Activated T-helper 1 cell treated with anti-CD3 and anti-CD28 coated beads, Interleukin-2, amount 50 U/mL, for 16 hours (primary cell): ENCODE results near the gene COQ10B.
"Not testable (repeated sequence)": the region's sequence is repeated elsewhere in the genome, so short reads cannot be mapped to it uniquely, and the experiment has no call there.

Experiments
- DNase-seq, 2 donors: peaks; one replicate each; pipeline ENCODE4 v3.0.0-alpha.2; 2020; ENCODE audit warnings: low read depth in 1 of 2, low spot score in 1 of 2

COQ10B gene

GRCh38 chr2:197450935-197451358 is 2.4 kb upstream of the COQ10B start:
- not testable (repeated sequence) for DNase-seq

GRCh38 chr2:197452754-197453122 is 614 bp upstream of the COQ10B start:
- DNase-seq: no peak

GRCh38 chr2:197453914-197454398 is 604 bp downstream of the COQ10B start:
- DNase-seq: no peak

GRCh38 chr2:197454923-197455322 is 1.6 kb downstream of the COQ10B start:
- DNase-seq: no peak

DNA sequence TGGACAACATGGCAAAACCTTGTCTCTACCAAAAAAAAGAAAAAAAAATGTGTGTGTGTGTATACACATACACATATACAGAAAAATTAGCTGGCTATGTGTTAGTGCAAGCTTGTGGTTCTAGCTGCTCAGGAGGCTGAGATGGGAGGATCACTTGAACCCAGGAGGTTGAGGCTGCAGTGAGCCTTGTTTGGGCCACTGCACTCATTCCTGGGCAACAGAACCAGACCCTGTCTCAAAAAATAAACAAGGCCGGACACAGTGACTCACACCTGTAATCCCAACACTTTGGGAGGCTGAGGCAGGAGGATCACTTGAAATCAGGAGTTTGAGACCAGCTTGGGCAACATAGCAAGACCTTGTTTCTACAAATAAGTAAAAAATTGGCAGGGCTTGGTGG is 2.1 kb downstream of the COQ10B start:
- no peak for DNase-seq

DNA sequence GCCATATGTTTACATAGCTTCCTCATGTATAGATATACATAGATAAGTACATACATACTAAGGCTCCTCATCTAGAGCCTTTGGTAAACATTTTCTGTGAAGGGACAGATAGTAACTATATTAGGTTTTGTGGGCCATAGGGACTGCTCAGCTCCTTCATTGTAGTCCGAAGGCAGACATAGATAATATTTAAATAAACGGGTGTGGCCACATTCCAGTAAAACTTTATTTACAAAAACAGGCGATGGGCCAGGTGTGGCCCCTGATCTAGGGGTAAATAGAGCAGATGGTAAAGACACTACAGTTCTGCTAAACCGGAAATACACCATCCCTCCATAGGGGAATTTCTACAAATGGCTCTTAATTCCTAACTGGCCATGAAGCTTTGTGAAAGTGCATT is 7.3 kb downstream of the COQ10B start:
- DNase-seq: no peak

DNA sequence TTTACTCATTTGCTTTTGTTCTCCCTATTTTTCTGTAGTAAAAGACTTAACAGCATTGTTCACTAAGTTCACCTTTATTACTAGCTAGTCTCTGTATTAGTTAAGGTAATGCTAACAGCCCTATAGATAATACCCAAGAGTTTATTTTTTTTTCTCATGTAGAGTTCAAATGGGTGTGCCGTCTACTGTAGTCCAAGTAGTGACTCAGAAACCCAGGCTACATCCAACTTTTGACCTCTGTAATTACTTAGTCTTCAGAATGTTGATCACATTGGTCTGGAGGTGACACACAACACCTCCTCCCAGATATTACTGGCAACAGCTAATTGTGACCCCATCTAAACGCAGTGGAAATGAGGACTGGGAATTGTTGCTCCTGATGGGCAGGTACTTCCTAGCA is 7.7 kb downstream of the COQ10B start:
- no peak for DNase-seq

- no peak for DNase-seq
Observed at GRCh38 chr2:197464175-197464574, 10.8 kb downstream of the COQ10B start.

DNA sequence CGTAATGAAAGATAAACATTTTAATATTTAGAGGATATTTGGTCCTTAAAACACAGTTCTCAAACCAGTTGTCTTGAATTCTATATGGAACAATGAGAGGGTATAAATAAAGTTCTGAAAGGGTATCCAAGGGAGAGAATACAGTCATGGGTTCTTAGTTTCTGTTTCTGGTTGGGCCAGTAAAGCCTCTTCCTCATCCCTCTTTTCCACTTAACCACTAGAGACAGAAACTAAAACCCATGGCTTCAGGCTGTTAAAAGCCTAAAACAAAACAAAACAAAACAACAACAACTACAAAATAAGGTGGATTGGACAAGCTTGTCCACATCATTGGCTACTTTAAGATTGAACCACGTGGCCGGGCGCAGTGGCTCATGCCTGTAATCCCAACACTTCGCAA is 18.8 kb downstream of the COQ10B start:
- DNase-seq: no peak

- no peak for DNase-seq
Observed at GRCh38 chr2:197477797-197478196, 24.4 kb downstream of the COQ10B start.

GRCh38 chr2:197480165-197481036 is 27.0 kb downstream of the COQ10B start:
- no peak for DNase-seq

- not testable (repeated sequence) for DNase-seq
Observed at GRCh38 chr2:197484248-197484647, 30.9 kb downstream of the COQ10B start.

DNA sequence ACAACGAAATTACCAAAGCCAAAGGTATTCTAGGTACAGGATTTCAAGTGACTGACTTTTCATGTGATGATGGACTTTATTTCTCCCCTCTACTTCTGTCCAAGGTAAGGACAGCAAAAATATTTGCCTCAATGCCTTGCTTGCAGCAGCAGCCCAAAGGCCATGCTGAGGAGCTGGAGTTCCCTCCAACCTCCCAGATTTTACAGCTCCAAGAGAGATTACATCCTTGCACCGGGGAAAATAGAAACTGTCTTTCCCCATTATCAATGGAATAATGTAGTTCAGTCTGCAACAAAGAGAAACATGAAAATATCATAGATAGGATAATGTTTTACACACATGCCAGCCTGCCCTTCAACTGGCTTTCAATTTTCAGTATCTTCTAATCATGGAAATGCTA is 32.8 kb downstream of the COQ10B start:
- DNase-seq: no peak

DNA sequence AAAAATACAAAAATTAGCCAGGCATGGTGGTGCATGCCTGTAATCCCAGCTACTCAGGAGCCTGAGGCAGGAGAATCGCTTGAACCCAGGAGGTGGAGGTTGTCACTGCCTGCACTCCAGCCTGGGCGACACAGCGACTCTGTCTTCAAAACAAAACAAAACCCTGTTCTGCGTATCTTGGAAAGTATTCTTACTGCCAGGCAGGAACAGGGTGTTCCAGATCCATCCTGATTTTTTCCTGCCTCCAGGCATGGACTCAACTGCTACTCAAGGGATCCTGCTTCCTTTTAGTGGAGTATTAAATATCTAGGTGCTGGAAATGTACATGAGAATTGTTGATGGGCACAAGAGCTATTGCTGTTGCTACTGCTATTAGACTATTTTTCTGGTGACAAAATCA is 34.0 kb downstream of the COQ10B start:
- no peak for DNase-seq

- DNase-seq: no peak
Observed at GRCh38 chr2:197495433-197496134, 42.2 kb downstream of the COQ10B start.

DNA sequence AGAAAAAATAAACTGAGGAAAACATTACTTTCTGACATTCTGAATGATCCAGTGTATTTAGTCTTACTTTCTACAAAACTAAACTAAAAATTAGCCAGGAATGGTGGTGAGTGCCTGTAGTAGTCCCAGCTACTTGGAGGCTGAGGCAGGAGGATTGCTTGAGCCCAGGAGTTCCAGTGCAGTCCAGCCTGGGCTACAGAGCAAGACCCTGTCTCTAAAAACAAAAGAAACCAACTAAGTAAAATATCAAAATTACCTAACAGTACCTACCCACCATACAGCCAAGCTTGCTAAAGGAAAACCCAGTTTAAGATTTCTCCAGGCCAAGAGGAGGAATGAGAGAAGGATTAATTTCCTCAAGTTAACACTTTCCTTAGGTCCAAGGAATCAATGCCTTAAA is 43.3 kb downstream of the COQ10B start:
- DNase-seq: no peak

GRCh38 chr2:197497326-197497725 is 44.0 kb downstream of the COQ10B start:
- no peak for DNase-seq

GRCh38 chr2:197498235-197498936 is 45.0 kb downstream of the COQ10B start:
- no peak for DNase-seq

GRCh38 chr2:197498937-197499593 is 45.7 kb downstream of the COQ10B start:
- DNase-seq: peak; percentile 23 to 27

DNA sequence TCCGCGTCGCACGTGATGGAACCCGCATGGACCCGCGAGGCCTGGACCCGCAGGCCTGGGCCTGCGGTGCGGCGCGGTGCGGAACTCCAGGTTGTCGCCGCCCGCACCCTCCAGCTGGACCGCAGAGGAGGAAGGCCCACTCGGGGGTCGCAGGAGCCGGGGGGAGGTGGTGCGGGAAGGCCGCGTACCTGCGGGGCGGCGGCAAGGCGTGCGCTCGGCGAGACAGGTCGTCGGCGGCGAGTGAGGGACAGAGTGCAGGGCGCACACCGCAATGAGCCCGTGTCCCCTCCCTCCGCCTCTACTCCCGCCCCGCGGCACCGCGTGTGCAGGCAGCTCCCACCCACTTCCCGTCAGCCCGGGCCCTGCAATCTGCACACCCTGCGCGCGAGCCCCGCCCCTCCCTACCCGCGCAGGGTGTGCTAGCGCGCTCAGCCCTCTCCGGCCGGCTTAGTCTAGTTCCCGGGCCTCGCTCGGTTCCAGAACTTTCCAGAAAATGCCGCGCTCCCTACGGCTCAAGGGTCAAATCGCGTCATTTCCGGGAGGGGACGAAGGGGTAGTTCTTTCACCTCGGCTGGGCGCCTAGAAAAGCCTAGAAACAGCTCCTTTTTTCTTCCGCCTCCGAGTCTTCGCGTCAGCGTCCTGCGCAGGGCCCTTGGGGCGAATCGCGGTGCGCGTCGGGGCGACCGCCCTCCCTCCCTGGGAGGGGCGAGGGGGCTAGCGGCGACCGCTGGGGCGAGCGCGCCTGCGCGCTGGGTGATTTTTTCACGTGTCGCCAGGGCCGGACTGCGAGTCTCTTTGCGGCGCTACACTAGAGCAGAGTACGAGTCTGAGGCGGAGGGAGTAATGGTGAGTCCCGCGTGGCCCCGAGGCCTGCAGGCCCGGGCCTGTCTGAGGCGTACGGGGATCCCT is 46.5 kb downstream of the COQ10B start, which contains the start of the genes HSPD1 and HSPE1:
HSPD1 (minus strand) TSS at position 247 of the 909 bp plus-strand sequence. CDS start 992 bp downstream, outside the sequence.
HSPE1 (plus strand) TSS at position 786 of the 909 bp plus-strand sequence; CDS start at position 844, 58 bp downstream.
- DNase-seq: peak; percentile 90 to 97
